Mesenchymal stem cell (in vitro differentiated cells and primary cell): ENCODE measurements around the gene AGTR1.

Experiments
- DNase-seq: peaks from one replicate; pipeline ENCODE4 v3.0.0-alpha.2; 2013
- H2AFZ ChIP-seq: one replicate; pipeline ENCODE4 v1.6.1; 2013; ENCODE audit warnings: low read depth, mild to moderate bottlenecking, control low read depth, inconsistent platforms, low read length, moderate library complexity
- H2AK5ac ChIP-seq: 2 replicates; pipeline ENCODE4 v1.6.1; 2013; ENCODE audit warnings: low read length, moderate library complexity, mild to moderate bottlenecking, inconsistent platforms; ENCODE audit not compliant: severe bottlenecking
- H2BK120ac ChIP-seq: one replicate; pipeline ENCODE4 v1.6.1; 2013; ENCODE audit warnings: low read depth, mild to moderate bottlenecking, inconsistent platforms, low read length, moderate library complexity
- H2BK12ac ChIP-seq, 2 experiments: one replicate each; pipeline ENCODE4 v1.6.1; 2013; ENCODE audit warnings: inconsistent platforms in 2 of 2, low read length in 2 of 2, mild to moderate bottlenecking in 2 of 2, moderate library complexity in 2 of 2, control low read depth in 1 of 2
- H2BK15ac ChIP-seq: one replicate; pipeline ENCODE4 v1.6.1; 2013; ENCODE audit warnings: mild to moderate bottlenecking, low read depth, inconsistent platforms; ENCODE audit not compliant: poor library complexity, severe bottlenecking
- H2BK5ac ChIP-seq: 2 replicates; pipeline ENCODE4 v1.6.1; 2013; ENCODE audit warnings: low read depth, mild to moderate bottlenecking, low read length, control low read depth, inconsistent platforms; ENCODE audit not compliant: poor library complexity, severe bottlenecking
- H3K14ac ChIP-seq, 2 experiments: one replicate each; pipeline ENCODE4 v1.6.1; 2013; ENCODE audit warnings: inconsistent platforms in 2 of 2, low read length in 2 of 2, control low read depth in 1 of 2, mild to moderate bottlenecking in 1 of 2, moderate library complexity in 1 of 2
- H3K18ac ChIP-seq, 2 experiments: one replicate each; pipeline ENCODE4 v1.6.1; 2013; ENCODE audit warnings: inconsistent platforms in 2 of 2, low read length in 2 of 2, control low read depth in 1 of 2, low read depth in 1 of 2, mild to moderate bottlenecking in 1 of 2
- H3K23ac ChIP-seq, 2 experiments: one replicate each; pipeline ENCODE4 v1.6.1; 2013; ENCODE audit warnings: inconsistent platforms in 2 of 2, low read length in 2 of 2, mild to moderate bottlenecking in 2 of 2, moderate library complexity in 2 of 2, control low read depth in 1 of 2
- H3K27ac ChIP-seq: 2 replicates; pipeline ENCODE4 v1.5.1; 2013; ENCODE audit warnings: mild to moderate bottlenecking, moderate library complexity, low read length, control low read depth, inconsistent platforms; ENCODE audit not compliant: poor library complexity, severe bottlenecking
- H3K27me3 ChIP-seq, 2 experiments: 2 replicates each; pipeline versions ENCODE4 v1.6.1 to v1.7.0; 2013; ENCODE audit warnings: low read length in 2 of 2, mild to moderate bottlenecking in 2 of 2, moderate library complexity in 2 of 2, control low read depth in 1 of 2, inconsistent platforms in 1 of 2; ENCODE audit not compliant: control insufficient read depth in 1 of 2, insufficient read depth in 1 of 2
- H3K36me3 ChIP-seq, 2 experiments: 2 replicates each; pipeline versions ENCODE4 v1.6.1 to v1.7.0; 2013; ENCODE audit warnings: low read length in 2 of 2, control low read depth in 1 of 2, inconsistent platforms in 1 of 2, low read depth in 1 of 2, mild to moderate bottlenecking in 1 of 2; ENCODE audit not compliant: insufficient read depth in 2 of 2, control insufficient read depth in 1 of 2
- H3K4ac ChIP-seq, 2 experiments: one replicate each; pipeline ENCODE4 v1.6.1; 2013; ENCODE audit warnings: inconsistent platforms in 2 of 2, low read length in 2 of 2, mild to moderate bottlenecking in 2 of 2, moderate library complexity in 2 of 2, control low read depth in 1 of 2, low read depth in 1 of 2
- H3K4me1 ChIP-seq: 2 replicates; pipeline ENCODE4 v1.6.1; 2013; ENCODE audit warnings: low read depth, low read length, control low read depth; ENCODE audit not compliant: control insufficient read depth, insufficient read depth
- H3K4me2 ChIP-seq: 2 replicates; pipeline ENCODE4 v1.6.1; 2013; ENCODE audit warnings: low read length, mild to moderate bottlenecking, inconsistent platforms; ENCODE audit not compliant: poor library complexity, severe bottlenecking
- H3K4me3 ChIP-seq, 2 experiments: 2 replicates each; pipeline versions ENCODE4 v1.5.1 to v1.7.0; 2013; ENCODE audit warnings: low read length in 2 of 2, mild to moderate bottlenecking in 2 of 2, control low read depth in 1 of 2, low read depth in 1 of 2; ENCODE audit not compliant: insufficient read depth in 1 of 2
- H3K79me1 ChIP-seq: replicated peaks from 2 replicates; pipeline ENCODE4 v1.6.1; 2013; ENCODE audit warnings: mild to moderate bottlenecking, control low read depth, low read length, inconsistent platforms; ENCODE audit not compliant: poor library complexity, severe bottlenecking
- H3K9ac ChIP-seq: 2 replicates; pipeline ENCODE4 v1.7.0; 2013; ENCODE audit warnings: mild to moderate bottlenecking, low read length, moderate library complexity
- H3K9me3 ChIP-seq: 2 replicates; pipeline ENCODE4 v1.7.0; 2013; ENCODE audit warnings: mild to moderate bottlenecking, low read length; ENCODE audit not compliant: control insufficient read depth
- H4K8ac ChIP-seq: one replicate; pipeline ENCODE4 v1.6.1; 2013; ENCODE audit warnings: inconsistent platforms, mild to moderate bottlenecking, low read length, moderate library complexity
- H4K91ac ChIP-seq: one replicate; pipeline ENCODE4 v1.6.1; 2013; ENCODE audit warnings: mild to moderate bottlenecking, low read length, inconsistent platforms
- WGBS: methylation state at CpG from one replicate; pipeline ENCODE4 v1.1.7; 2013; ENCODE audit warnings: mixed read lengths; 5-methylcytosine and 5-hydroxymethylcytosine counted together

Gene AGTR1

GRCh38 chr3:148728753-148729152 lies 31.1 kb downstream of the AGTR1 start:
- Histone ChIP-seq H3K9me3 (no peaks in the 10 kb centered on the region), H3K4me2 (no peak overlapping the region), H3K36me3 (no peaks in the 10 kb centered on the region), H2AK5ac (no peak overlapping the region), H4K8ac (no peak overlapping the region), H3K4me3 (no peak overlapping the region), H3K27me3 (no peaks in the 10 kb centered on the region), H3K4me1 (no peaks in the 10 kb centered on the region), H3K4ac (no peak overlapping the region), H2BK5ac (no peak overlapping the region), H4K91ac (no peak overlapping the region), H3K9ac (no peak overlapping the region), H3K14ac (no peak overlapping the region), H2AFZ (no peak overlapping the region), H2BK120ac (no peak overlapping the region), H2BK12ac (no peak overlapping the region), H3K18ac (no peak overlapping the region), H2BK15ac (no peak overlapping the region), H3K79me1 (no peaks in the 10 kb centered on the region), H3K23ac (no peak overlapping the region), H3K27ac (no peak overlapping the region)
- DNase-seq = no peak
- 97% methylated on average over 2 of the region's 2 CpGs for WGBS

GRCh38 chr3:148729476-148730055 lies 31.9 kb downstream of the AGTR1 start:
- H2BK5ac ChIP-seq = no peak overlapping the region

GRCh38 chr3:148730676-148731075 lies 33.0 kb downstream of the AGTR1 start:
- 82% methylated on average over 2 of the region's 3 CpGs for WGBS
- Histone ChIP-seq H4K8ac (no peak overlapping the region), H3K36me3 (no peaks in the 10 kb centered on the region), H2BK5ac (no peak overlapping the region), H3K27me3 (no peaks in the 10 kb centered on the region), H4K91ac (no peak overlapping the region), H3K4me3 (no peak overlapping the region), H3K79me1 (no peaks in the 10 kb centered on the region), H3K23ac (no peak overlapping the region), H2AK5ac (no peak overlapping the region), H2BK12ac (no peak overlapping the region), H3K4me2 (no peak overlapping the region), H3K9ac (no peak overlapping the region), H3K9me3 (no peaks in the 10 kb centered on the region), H2AFZ (no peak overlapping the region), H2BK15ac (no peak overlapping the region), H3K14ac (no peak overlapping the region), H3K18ac (no peak overlapping the region), H3K4me1 (peaks cover 1% of the 10 kb centered on the region), H2BK120ac (no peak overlapping the region), H3K4ac (no peak overlapping the region), H3K27ac (no peak overlapping the region)
- no peak for DNase-seq

More at GRCh38 chr3:148729476-148730055, 31.9 kb downstream of the AGTR1 start:
- no peak overlapping the region for H2BK12ac ChIP-seq
- WGBS = 62% methylated on average over 4 of the region's 5 CpGs
- H2BK120ac ChIP-seq = no peak overlapping the region
- no peak overlapping the region for H4K8ac ChIP-seq
- H3K27ac ChIP-seq = no peak overlapping the region
- H3K4me1 ChIP-seq = peaks cover under 1% of the 10 kb centered on the region
- H3K14ac ChIP-seq = no peak overlapping the region
- H2AFZ ChIP-seq = no peak overlapping the region
- H3K4me3 ChIP-seq = no peak overlapping the region
- no peak overlapping the region for H3K4me2 ChIP-seq
- no peak overlapping the region for H3K18ac ChIP-seq
- no peak overlapping the region for H3K23ac ChIP-seq
- no peak overlapping the region for H2AK5ac ChIP-seq
- H3K36me3 ChIP-seq = no peaks in the 10 kb centered on the region
- no peaks in the 10 kb centered on the region for H3K27me3 ChIP-seq
- H3K79me1 ChIP-seq = no peaks in the 10 kb centered on the region
- H2BK15ac ChIP-seq = no peak overlapping the region
- no peak for DNase-seq
- H3K4ac ChIP-seq = no peak overlapping the region
- no peaks in the 10 kb centered on the region for H3K9me3 ChIP-seq
- H3K9ac ChIP-seq = no peak overlapping the region
- H4K91ac ChIP-seq = no peak overlapping the region

GRCh38 chr3:148735597-148735996 lies 37.9 kb downstream of the AGTR1 start:
- 69% methylated on average over 2 of the region's 2 CpGs for WGBS
- H3K36me3 ChIP-seq = no peaks in the 10 kb centered on the region
- DNase-seq = no peak

More at GRCh38 chr3:148735597-148735996, 37.9 kb downstream of the AGTR1 start:
- peak overlapping the region; percentile 66 for H2BK5ac ChIP-seq
- H3K4me2 ChIP-seq = no peak overlapping the region
- no peak overlapping the region for H2AK5ac ChIP-seq
- no peak overlapping the region for H2BK120ac ChIP-seq
- H3K79me1 ChIP-seq = no peaks in the 10 kb centered on the region
- no peaks in the 10 kb centered on the region for H3K9me3 ChIP-seq
- no peak overlapping the region for H4K91ac ChIP-seq
- no peak overlapping the region for H2BK15ac ChIP-seq
- no peak overlapping the region for H3K14ac ChIP-seq
- no peak overlapping the region for H2AFZ ChIP-seq
- H3K27me3 ChIP-seq = no peaks in the 10 kb centered on the region
- no peak overlapping the region for H3K23ac ChIP-seq
- H3K4me3 ChIP-seq = no peak overlapping the region
- no peak overlapping the region for H3K9ac ChIP-seq
- no peak overlapping the region for H4K8ac ChIP-seq
- H2BK12ac ChIP-seq = no peak overlapping the region
- H3K4ac ChIP-seq = no peak overlapping the region
- peaks cover 9% of the 10 kb centered on the region for H3K4me1 ChIP-seq
- H3K27ac ChIP-seq = no peak overlapping the region
- H3K18ac ChIP-seq = no peak overlapping the region
